GM18511 (cell line): Measurements from ENCODE around the gene CEACAM6.
"Not testable (repeated sequence)": the region's sequence is repeated elsewhere in the genome, so short reads cannot be mapped to it uniquely, and the experiment has no call there.

Source experiments
- ATAC-seq: cut with Tn5 transposase; IDR thresholded peaks from one replicate; pipeline ENCODE4 v1.9.1; 2021; ENCODE audit warnings: mild to moderate bottlenecking, moderate library complexity; ENCODE audit not compliant: unreplicated experiment

The CEACAM6 gene

GRCh38 chr19:41755328-41755913, at the start of gene CEACAM6:
TSS of gene CEACAM6 (plus strand) at chr19:41755530. CDS start at chr19:41755639, 109 bp downstream.
- no peak for ATAC-seq

GRCh38 chr19:41706741-41707501, 48.4 kb upstream of the CEACAM6 start:
- no peak for ATAC-seq

- no peak for ATAC-seq
Measured at GRCh38 chr19:41707502-41707812, 47.9 kb upstream of the CEACAM6 start.

- ATAC-seq, result no peak
Measured at GRCh38 chr19:41707871-41708371, 47.4 kb upstream of the CEACAM6 start.

GRCh38 chr19:41708481-41708880, 46.8 kb upstream of the CEACAM6 start, which contains the start of gene CEACAM5:
TSS of gene CEACAM5 (plus strand) at chr19:41708626. CDS start at chr19:41708732, 106 bp downstream.
- no peak for ATAC-seq

GRCh38 chr19:41709516-41709915, 45.8 kb upstream of the CEACAM6 start:
- not testable (repeated sequence) for ATAC-seq

- ATAC-seq, result no peak
Measured at GRCh38 chr19:41709951-41710645, 45.2 kb upstream of the CEACAM6 start.

GRCh38 chr19:41711376-41712261, 43.7 kb upstream of the CEACAM6 start:
- no peak for ATAC-seq

GRCh38 chr19:41714598-41714997, 40.7 kb upstream of the CEACAM6 start:
- ATAC-seq, result no peak

GRCh38 chr19:41718761-41719160, 36.6 kb upstream of the CEACAM6 start:
- ATAC-seq, result no peak

GRCh38 chr19:41720103-41720502, 35.2 kb upstream of the CEACAM6 start:
- ATAC-seq, result no peak

- no peak for ATAC-seq
Measured at GRCh38 chr19:41726493-41726892, 28.8 kb upstream of the CEACAM6 start.

- no peak for ATAC-seq
Measured at GRCh38 chr19:41734156-41734555, 21.2 kb upstream of the CEACAM6 start.

- no peak for ATAC-seq
Measured at GRCh38 chr19:41734585-41734984, 20.7 kb upstream of the CEACAM6 start.

- ATAC-seq, result no peak
Measured at GRCh38 chr19:41735071-41735600, 20.2 kb upstream of the CEACAM6 start.

GRCh38 chr19:41739361-41739760, 16.0 kb upstream of the CEACAM6 start:
- no peak for ATAC-seq

- no peak for ATAC-seq
Measured at GRCh38 chr19:41740415-41741243, 14.7 kb upstream of the CEACAM6 start.

- ATAC-seq, result no peak
Measured at GRCh38 chr19:41741244-41741554, 14.1 kb upstream of the CEACAM6 start.

GRCh38 chr19:41744850-41745249, 10.5 kb upstream of the CEACAM6 start:
- no peak for ATAC-seq

- no peak for ATAC-seq
Measured at GRCh38 chr19:41745756-41746155, 9.6 kb upstream of the CEACAM6 start.
